GM21381 (cell line): ENCODE results near the gene EDEM2.
A peak's percentile ranks its signal among the peaks of the same experiment; 100 is the strongest.
"Not testable (repeated sequence)": the region's sequence is repeated elsewhere in the genome, so short reads cannot be mapped to it uniquely, and the experiment has no call there.

Experiments used
- ATAC-seq: cut with Tn5 transposase; IDR thresholded peaks from one replicate; pipeline ENCODE4 v1.9.1; 2021; ENCODE audit warnings: mild to moderate bottlenecking, moderate library complexity; ENCODE audit not compliant: unreplicated experiment

EDEM2 gene

GRCh38 chr20:35171753-35172433, 24.8 kb upstream of the EDEM2 start, which contains the start of gene PROCR:
Gene PROCR (plus strand): TSS chr20:35172072. CDS start chr20:35172155, 83 bp downstream.
- no peak for ATAC-seq

- no peak for ATAC-seq
Measured at GRCh38 chr20:35171438-35171752, 24.3 kb upstream of the EDEM2 start.

GRCh38 chr20:35168701-35169409, 21.7 kb upstream of the EDEM2 start:
- not testable (repeated sequence) for ATAC-seq

GRCh38 chr20:35167787-35168186, 20.7 kb upstream of the EDEM2 start:
- no peak for ATAC-seq

- no peak for ATAC-seq
Measured at GRCh38 chr20:35166242-35166830, 19.2 kb upstream of the EDEM2 start.

GRCh38 chr20:35165221-35166185, 18.4 kb upstream of the EDEM2 start:
- no peak for ATAC-seq

GRCh38 chr20:35164531-35164930, 17.4 kb upstream of the EDEM2 start:
- ATAC-seq, result not testable (repeated sequence)

- not testable (repeated sequence) for ATAC-seq
Measured at GRCh38 chr20:35160341-35160740, 13.2 kb upstream of the EDEM2 start.

- no peak for ATAC-seq
Measured at GRCh38 chr20:35156978-35157377, 9.8 kb upstream of the EDEM2 start.

GRCh38 chr20:35155936-35156335, 8.8 kb upstream of the EDEM2 start:
- ATAC-seq, result no peak

GRCh38 chr20:35151736-35152135, 4.6 kb upstream of the EDEM2 start:
- no peak for ATAC-seq

- ATAC-seq, result no peak
Measured at GRCh38 chr20:35150846-35151579, 3.9 kb upstream of the EDEM2 start.

GRCh38 chr20:35147575-35148071, 487 bp upstream of the EDEM2 start:
- peak; percentile 10 for ATAC-seq

GRCh38 chr20:35146299-35146919, 727 bp downstream of the EDEM2 start:
- ATAC-seq, result no peak

GRCh38 chr20:35145141-35145564, 2.0 kb downstream of the EDEM2 start:
- ATAC-seq, result no peak

- ATAC-seq, result no peak
Measured at GRCh38 chr20:35144694-35145093, 2.4 kb downstream of the EDEM2 start.

- no peak for ATAC-seq
Measured at GRCh38 chr20:35135867-35136586, 11.1 kb downstream of the EDEM2 start.

- ATAC-seq, result no peak
Measured at GRCh38 chr20:35134880-35135279, 12.3 kb downstream of the EDEM2 start.

GRCh38 chr20:35134472-35134871, 12.7 kb downstream of the EDEM2 start:
- no peak for ATAC-seq
